ENCODE data around the gene NID1.

DNA sequence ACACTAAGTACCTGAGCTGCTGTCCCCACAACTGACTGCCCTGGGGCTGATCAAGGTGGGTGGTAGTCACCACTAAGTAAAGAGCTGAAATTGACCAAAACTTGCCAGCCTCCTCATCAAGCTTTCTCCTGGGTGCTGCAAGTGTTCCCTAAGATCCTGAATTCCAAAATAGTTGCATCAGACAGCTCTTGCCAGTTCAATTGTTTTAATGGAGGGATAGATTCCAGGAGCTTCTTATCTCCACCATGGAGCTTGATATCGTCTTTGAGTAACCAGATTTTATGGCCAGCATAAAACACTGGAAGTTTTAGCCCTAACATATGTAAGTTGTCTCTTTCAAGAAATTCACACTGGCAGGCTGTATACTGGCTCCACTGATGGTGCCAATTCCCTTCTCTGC lies 90.3 kb downstream of the NID1 start:
- TF ChIP-seq, protein P1, sequence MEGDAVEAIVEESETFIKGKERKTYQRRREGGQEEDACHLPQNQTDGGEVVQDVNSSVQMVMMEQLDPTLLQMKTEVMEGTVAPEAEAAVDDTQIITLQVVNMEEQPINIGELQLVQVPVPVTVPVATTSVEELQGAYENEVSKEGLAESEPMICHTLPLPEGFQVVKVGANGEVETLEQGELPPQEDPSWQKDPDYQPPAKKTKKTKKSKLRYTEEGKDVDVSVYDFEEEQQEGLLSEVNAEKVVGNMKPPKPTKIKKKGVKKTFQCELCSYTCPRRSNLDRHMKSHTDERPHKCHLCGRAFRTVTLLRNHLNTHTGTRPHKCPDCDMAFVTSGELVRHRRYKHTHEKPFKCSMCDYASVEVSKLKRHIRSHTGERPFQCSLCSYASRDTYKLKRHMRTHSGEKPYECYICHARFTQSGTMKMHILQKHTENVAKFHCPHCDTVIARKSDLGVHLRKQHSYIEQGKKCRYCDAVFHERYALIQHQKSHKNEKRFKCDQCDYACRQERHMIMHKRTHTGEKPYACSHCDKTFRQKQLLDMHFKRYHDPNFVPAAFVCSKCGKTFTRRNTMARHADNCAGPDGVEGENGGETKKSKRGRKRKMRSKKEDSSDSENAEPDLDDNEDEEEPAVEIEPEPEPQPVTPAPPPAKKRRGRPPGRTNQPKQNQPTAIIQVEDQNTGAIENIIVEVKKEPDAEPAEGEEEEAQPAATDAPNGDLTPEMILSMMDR (IDR thresholded peaks at IDR 0.05), result no peak
- TF ChIP-seq POLR2A (IDR thresholded peaks at IDR 0.05), result no peak
